PFSK-1 (cell line): ENCODE measurements around the gene OR1M1.

Experiments
- POLR2AphosphoS5 ChIP-seq: IDR thresholded peaks from 2 replicates; pipeline ENCODE4 v1.6.1; 2012; ENCODE audit warnings: low read depth, mild to moderate bottlenecking, control low read depth, low read length, moderate library complexity
- REST ChIP-seq, 2 experiments: IDR thresholded peaks; 2 replicates each; pipeline versions ENCODE4 v1.6.1 to v1.8.0; 2011 to 2012; ENCODE audit warnings: low read depth in 2 of 2, low read length in 2 of 2, control low read depth in 1 of 2, inconsistent platforms in 1 of 2, mild to moderate bottlenecking in 1 of 2, moderate library complexity in 1 of 2; ENCODE audit not compliant: insufficient read depth in 1 of 2
- SIN3A ChIP-seq: IDR thresholded peaks from 2 replicates; pipeline ENCODE4 v1.6.1; 2012; ENCODE audit warnings: mild to moderate bottlenecking, low read length, moderate library complexity, borderline replicate concordance; ENCODE audit not compliant: insufficient read depth
- TAF1 ChIP-seq: IDR thresholded peaks from 2 replicates; pipeline ENCODE4 v1.6.1; 2012; ENCODE audit warnings: low read length, control low read depth, borderline replicate concordance; ENCODE audit not compliant: insufficient read depth

GRCh38 chr19:9037400-9038062 is 49.3 kb upstream of the OR1M1 start:
- TF ChIP-seq POLR2AphosphoS5 (no peak), TAF1 (no peak), REST (IDR thresholded peaks at IDR 0.05; ENCODE audit: insufficient read depth in 1 of 2, low read depth in 2 of 2, low read length in 2 of 2) (no peak), SIN3A (no peak)
